Uterus (tissue), 2 donors: ENCODE results near the gene PLEKHM3.

Source experiments
- POLR2A ChIP-seq, 2 donors: fragments of 450-650 bp; IDR thresholded peaks; one replicate each; pipeline ENCODE4 v1.6.1; 2016; ENCODE audit warnings: antibody characterized with exemption in 2 of 2, mild to moderate bottlenecking in 1 of 2, moderate library complexity in 1 of 2
- TF ChIP-seq, protein P1 (sequence below), 4 experiments: fragments of 200-600 bp in 2 of 4; fragments of 450-650 bp in 2 of 4; sonication (generic) in 2 of 4; IDR thresholded peaks; one replicate each; pipeline ENCODE4 v1.5.1; 2016 to 2019; ENCODE audit warnings: antibody characterized with exemption in 4 of 4, mild to moderate bottlenecking in 2 of 4, moderate library complexity in 1 of 4

DNA sequence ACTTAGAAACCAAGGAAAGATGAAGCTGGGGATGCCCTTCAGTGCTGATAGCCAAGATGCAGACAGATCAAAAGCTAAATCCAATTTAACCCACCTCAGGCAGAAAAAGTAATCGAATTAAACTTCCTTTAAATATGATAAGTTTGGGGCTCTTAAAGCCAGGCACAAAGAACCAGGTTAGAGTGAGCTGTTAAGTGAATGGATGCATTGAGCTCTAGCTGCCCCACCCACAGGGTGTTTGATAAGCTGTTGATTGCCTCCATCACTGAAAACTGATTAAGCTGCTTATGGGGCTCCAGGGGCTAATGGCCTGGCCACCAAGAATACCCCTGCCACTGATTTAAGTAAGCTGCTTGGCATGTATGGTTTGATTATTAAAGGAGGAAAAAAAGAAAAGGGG, 119.8 kb downstream of the PLEKHM3 start:
- TF ChIP-seq POLR2A (IDR thresholded peaks at IDR 0.05): no peak
- TF ChIP-seq, protein P1, sequence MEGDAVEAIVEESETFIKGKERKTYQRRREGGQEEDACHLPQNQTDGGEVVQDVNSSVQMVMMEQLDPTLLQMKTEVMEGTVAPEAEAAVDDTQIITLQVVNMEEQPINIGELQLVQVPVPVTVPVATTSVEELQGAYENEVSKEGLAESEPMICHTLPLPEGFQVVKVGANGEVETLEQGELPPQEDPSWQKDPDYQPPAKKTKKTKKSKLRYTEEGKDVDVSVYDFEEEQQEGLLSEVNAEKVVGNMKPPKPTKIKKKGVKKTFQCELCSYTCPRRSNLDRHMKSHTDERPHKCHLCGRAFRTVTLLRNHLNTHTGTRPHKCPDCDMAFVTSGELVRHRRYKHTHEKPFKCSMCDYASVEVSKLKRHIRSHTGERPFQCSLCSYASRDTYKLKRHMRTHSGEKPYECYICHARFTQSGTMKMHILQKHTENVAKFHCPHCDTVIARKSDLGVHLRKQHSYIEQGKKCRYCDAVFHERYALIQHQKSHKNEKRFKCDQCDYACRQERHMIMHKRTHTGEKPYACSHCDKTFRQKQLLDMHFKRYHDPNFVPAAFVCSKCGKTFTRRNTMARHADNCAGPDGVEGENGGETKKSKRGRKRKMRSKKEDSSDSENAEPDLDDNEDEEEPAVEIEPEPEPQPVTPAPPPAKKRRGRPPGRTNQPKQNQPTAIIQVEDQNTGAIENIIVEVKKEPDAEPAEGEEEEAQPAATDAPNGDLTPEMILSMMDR (IDR thresholded peaks at IDR 0.05): no peak
